GF-D8 (cell line): ENCODE measurements around the gene LURAP1L.

Experiments
- DNase-seq: peaks from one replicate; lab custom pipeline; 2025; lab: John Stamatoyannopoulos, UW

Gene LURAP1L

DNA sequence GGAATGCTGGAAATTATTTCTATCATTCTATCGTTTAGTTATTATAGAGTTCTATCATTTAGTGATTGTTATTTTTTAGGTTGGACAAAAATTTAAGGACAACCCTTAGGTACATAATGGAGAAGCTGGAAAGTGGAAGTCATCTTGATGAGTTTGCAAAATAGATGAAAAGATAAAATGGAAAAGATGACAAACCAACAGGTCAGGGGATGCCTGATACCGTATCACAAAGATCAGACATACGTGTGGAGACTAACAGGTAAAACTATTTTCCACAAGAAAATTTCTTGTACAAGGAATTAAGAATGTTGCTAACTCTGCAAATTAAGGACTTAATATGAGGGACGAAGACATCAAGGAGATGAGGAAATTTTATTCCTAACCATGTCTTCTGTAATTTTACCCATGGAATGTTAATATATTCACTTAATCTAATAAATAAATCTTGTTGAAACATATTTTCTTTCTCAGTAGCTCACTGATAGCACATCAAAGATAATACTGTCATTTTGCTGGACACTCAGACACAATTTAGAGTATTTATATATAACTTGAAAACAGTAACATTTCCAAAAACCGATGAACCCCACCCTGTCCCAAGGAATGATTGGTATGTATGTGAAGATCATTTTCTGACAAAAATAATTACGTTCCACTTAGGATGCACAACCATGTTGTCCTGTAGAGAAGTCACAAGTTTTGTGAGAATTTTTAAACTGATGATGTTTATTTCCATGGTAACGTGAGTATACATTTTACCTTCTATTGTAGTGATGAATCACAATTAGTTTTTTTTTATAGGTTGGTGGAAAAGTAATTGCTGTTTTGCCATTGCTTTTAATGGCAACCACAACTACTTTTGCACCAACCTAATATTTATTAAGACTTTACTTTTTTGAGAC lies 2.6 kb downstream of the LURAP1L start:
- DNase-seq = no peak

DNA sequence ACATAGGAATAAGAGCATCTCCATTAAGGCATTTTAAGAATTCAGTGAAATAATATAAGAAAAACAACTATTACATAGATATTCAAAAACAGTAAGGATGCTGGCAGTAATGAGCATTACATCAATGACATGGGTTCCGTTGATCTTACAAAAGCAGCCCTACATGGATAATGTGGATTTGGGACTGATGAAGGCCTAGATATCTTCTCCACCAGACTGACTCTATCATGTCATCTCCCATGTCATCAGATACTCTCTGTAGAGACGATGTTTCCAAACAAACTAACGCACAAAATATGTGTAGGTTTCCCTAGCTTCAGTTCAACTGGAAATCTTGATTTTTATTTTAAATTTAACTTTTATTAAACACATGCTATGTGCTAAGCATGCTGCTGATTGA lies 3.6 kb downstream of the LURAP1L start:
- DNase-seq = no peak

DNA sequence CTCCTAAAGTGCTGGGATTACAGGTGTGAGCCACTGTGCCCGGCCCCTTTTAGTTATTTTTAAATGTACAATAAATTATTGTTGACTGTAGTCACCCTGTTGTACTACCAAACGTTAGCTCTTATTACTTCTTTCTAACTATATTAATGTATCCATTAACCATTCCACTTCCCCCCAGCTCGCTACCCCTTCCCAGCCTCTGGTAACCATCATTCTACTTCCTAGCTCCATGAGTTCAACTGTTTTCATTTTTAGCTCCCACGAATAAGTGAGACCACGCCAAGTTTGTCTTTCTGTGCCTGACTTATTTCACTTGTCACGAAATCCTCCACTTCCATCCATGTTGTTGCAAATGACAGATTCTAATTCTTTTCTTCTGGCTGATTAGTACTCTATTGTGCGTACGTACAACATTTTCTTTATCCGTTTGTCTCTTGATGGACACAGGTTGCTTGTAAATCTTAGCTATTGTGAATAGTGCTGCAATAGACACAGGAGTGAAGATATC lies 6.5 kb downstream of the LURAP1L start:
- no peak for DNase-seq

DNA sequence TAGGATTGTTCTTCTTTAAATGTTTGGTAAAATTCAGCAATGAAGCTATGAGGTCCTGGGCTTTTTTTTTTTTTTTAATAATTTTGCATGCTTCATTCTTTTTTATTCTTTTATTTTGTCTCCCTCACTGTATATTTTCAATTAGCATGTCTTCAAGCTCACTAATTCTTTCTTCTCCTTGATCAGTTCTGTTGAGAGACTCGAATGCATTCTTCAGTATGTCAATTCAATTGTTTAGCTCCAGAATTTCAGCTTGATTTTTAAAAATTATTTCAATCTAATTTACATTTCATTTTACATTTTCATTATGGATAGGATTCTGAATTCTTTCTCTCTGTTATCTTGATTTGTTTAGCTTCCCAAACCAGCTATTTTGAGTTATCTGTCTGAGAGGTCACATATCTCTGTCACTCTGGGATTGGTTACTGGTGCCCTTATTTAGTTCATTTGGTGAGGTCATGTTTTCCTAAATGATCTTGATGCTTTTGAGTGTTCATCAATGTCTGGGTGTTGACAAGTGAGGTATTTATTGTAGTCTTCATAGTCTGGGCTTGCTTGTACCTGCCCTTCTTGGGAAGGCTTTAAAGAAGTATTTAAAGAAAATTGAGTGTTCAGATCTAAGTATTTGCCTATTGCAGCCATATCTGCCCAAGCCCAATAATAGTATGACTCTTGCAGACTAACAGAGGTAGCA lies 9.1 kb downstream of the LURAP1L start:
- DNase-seq = no peak

DNA sequence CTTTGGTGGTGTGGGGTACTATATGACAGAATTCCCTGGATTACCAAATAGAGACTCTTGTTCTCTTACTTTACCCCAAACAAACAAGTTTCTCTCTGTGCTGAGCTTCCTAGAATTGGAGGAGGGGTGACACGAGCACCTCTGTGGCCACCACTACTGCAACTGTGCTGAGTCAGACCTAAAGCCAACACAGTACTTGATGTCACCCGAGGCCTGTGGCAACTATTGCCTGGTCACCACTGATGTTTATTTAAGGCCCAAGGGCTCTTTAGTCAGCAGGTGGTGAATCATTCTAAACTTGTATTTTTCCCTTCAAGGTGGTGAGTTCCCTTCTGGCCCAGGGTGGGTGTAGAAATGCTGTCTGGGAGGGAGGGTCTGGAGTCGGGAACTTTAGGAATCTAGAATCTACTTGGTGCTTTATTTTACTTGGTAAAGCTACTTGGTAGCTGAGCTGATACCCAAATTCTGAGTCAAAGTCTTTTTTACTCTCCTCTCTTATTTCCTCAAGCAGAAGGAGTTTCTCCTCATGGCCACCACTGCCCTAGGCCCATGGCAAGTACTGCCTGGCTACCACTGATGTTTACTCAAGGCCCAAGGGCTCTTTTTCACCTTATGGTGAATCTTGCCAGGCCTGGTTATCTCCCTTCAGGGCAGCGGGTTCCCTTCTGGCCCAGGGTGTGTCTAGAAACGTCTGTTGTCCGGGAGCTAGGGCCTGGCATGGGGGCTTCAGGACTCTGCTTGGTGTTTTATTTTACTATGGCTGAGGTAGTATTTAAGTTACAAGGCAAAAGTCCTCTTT lies 9.8 kb downstream of the LURAP1L start:
- no peak for DNase-seq

DNA sequence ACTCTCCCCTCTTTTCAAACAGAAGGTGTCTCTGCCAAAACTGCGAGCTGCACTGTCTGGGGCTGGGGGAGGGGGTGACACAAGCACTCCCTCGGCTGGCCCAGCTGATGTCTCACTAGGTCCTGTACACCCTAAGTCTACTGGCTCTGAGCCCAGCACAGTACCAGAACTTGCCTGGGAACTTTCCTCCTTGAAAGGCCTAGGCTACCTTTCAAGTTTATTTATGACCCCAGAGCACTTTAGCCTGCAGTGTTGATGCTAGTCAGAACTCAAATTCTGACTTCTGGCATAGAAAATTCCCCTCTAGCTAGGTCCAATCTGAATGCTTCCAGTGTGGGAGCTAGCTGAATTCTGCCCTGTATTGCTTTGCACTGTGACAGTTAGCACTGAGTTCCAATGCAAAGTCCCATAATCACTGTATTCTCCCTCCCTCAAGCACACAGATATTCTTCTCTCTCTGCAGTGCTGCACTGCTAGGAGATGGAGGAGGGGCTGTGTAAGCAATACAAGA lies 10.5 kb downstream of the LURAP1L start:
- DNase-seq = no peak

DNA sequence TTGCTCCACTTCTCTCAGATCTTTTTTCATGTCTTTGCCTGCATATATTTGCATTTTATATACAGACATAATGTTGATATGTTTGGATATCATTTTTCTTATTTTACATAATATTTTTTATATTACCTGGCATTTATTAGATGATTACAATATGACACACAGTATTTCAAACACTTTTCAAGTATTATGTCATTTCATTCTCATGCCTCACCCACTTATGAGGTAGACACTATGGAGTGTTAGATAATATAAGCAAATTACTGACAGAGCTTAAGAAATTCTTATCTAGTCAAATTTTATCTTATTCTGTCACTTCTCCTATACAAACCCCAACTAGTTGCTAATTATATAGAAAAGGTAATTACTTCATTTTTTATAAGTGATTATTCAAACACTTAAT lies 11.1 kb downstream of the LURAP1L start:
- DNase-seq = no peak

DNA sequence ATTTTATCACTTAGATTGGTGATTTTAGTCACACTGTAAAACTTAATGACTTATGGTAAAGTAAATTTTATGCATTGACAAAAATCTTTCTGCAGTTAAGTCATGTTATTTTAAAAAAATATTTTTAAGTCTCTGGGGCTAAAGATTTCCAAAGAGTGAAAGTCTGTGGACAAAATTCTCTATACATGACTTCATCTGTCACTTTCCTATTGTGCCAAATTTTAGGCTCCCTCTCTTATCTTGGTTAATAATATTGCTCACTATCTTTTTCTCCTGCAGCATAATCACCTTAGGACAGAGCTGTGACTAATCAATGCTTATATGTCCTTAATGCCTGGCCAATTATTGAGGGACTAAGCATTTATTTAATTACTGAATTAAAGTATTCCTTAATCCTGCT lies 15.2 kb downstream of the LURAP1L start:
- DNase-seq = no peak

DNA sequence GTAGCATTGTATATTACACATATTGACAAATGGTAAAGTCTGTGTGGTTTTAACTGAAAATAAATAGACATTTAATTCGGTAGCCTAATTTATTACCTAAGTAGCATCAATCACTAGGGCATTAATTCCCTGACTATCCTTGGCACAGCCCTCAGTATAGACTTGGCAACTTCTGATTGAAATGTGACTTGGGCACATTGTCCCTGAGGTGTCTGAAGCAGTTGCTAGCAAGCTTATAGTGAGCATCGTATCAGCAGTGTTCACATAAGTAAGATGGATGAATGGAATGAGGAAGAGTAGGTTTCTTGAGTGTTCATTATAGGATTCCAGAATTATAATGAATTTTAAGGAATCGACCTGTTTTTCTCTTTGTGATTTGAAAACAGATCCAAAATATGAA lies 16.1 kb downstream of the LURAP1L start:
- no peak for DNase-seq

DNA sequence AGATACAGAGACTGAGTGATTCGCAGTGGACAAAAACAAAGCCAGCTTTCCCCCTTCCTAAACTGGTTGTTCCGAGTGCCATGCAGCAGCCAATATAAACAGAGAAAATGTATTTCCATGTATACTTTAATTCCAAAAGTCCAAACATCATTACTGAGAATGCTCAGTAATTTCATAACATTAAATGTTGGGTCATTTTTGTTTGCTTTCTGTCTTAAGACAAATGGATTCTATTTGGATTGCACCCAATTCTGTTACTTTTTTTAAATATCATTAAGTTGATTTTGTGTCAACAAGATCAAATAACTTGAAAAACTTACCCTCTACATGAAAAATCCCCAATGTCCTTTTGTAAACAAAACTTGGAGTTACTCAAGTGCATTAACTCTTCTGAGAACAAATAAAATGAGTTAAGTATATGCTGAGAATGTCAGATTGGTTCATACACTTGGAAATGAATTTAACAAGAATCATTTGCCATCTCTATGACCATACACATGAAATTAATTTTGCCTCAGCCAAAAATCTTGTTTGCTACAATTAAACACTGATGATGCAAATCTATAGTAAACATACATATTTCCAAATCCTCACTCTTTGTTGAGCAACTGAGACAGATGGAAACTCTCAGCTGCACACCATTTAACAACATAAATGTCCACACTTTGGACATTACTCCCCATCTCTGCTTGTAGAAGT lies 19.4 kb downstream of the LURAP1L start:
- no peak for DNase-seq

DNA sequence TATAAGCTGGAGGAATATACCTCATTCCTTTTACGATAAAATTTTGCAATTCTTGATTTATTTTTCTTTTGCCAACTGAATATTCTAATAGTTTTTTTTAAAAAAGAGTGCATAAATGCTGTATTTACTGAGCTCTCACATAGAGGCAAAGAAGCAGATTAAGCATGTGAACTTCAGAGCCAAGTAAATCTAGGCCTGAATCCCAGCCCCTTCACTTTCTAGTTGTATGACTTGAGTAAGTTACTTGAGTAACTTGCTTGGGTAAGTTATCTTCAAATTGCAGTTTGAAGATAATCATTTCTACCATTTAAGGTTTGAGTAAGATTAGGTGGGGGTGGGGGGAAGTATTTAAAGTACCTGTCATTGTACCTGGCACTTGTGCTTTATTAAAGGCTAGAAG lies 21.8 kb downstream of the LURAP1L start:
- no peak for DNase-seq

DNA sequence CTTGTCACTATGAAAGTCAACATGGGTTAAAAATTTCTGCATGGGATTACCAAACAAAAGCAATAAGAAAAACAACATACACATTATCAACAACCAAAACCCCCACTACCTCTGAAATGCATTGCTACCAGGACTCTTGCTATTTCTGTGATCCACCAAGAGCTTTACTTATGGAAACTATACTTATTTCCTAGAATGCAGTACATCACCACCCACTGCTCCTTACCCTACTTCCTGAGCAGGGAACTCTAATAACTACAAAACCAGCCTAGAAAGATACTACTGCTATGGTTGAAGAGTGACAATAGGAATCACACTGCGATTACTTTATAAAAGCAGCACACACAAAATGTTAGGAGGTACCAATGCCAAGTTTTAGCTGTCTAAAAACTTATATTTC lies 22.2 kb downstream of the LURAP1L start:
- DNase-seq = no peak

DNA sequence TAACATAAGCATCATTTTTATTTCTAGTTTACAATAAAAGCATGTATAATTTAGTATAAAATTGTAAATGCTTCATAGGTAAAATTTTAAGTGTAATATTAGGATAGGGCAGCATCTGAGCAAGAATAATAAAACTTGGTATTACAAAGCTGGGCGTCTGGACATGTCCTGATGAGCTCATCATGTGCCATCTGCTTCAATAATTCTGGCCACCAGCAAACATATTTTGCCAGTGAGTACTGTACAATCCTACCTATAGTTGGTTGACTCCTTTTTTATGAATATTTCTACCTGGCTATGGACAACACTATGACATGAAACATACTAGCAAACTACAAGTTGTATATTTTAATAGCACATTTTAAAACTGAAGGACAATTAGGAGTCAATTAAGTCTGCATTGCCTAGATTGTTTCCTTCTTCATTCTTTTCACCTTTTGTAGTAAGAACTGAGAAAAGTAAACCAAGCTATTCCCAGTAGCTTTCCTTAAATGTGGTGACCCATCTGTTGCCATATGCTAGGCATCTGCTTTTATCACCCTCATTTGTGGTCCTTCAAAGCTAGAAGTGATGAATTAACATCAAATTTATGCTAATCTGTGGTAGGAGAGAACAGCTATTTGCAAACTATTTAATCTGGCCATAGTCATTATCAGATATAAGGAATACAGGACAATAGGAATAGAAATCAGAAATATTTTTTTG lies 23.4 kb downstream of the LURAP1L start:
- DNase-seq = no peak

DNA sequence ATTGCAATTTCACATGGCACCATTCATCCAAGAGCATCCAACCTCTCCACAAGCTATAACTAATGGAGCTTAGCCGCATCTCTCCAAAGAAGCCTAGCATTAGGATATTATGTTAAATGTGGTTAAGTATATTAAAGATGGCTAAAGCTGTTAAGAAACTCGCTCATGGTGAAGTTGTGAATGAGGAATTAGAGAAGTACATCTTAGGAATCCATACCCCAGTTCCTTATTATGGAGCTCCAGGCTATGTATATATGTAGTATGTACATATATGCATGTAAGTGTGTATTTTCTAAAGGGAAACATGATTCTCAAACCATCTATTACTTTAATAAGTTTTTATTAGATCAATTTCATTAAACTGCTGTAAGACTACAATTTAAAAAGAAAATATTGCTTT lies 26.4 kb downstream of the LURAP1L start:
- no peak for DNase-seq

DNA sequence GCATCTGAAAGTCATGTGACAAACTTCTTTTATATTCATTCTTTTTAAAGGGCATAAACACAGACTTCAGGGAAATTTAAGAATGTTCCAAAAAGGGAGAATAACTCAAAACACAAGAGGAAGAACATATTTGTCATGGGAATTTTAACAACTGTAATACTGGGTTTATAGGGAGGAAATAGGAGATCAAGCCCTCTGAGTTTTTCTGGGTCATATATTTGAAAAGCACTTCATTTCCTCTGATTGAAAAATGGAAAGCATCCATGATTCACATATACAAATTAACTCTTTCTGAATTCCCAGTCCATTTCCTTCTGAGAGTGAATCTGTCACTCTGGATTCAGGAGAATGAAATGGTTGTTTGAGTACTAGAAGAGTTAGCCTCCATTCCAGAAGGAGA lies 26.8 kb downstream of the LURAP1L start:
- DNase-seq = no peak

DNA sequence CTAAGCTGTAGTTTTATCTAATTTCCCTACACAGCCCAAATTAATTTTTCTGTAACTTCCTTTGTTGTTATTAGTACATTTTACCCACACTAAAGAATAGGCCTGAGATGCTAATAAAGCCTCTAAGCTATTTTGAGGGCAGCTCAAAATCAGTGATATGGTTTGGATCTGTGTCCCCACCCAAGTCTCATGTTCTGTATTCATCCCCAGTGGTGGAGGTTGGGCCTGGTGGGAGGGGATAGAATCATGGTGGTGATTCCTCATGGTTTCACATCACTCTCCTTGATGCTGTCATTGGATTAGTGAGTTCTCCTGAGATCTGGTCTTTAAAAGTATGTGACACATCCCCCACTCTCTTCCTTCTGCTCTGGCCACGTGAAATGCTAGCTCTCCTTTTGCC lies 27.3 kb downstream of the LURAP1L start:
- DNase-seq = no peak

DNA sequence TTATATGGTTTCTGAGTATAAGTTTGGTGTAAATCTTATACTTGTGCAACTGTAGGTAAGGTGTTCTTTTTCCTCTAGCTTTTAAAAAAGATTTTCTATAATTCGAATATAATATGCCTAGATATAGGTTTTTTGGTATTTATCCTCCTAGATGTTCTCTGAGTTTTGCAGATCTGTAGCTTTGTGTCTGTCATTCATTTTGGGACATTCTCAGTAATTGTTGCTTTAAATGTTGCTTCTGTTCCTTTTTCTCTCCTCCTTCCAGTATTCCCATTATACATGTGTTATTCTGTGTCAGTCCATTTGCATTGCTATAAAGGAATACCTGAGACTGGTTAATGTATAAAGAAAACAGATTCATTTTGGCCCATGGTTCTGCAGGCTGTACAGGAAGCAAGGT lies 33.7 kb downstream of the LURAP1L start:
- DNase-seq = no peak

DNA sequence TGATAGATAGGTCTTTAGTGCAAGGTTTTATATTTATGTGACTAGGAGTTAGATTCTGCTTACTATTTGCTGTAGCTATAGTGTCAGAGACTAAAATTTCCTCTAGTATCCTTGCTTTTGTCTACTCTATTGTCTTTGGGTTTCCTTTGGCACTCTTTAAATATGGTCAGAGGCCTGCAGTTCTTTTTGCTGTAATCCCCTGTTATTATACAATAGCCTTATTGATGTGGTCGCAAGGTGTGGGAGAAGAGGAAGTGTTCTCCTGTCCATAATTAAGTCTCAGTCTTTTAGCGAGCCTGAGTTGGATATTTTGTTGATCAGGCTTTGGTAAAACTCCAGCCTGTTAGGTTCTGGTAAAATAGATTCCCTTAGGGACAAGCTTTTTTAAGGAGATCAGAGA lies 34.9 kb downstream of the LURAP1L start:
- DNase-seq = no peak

DNA sequence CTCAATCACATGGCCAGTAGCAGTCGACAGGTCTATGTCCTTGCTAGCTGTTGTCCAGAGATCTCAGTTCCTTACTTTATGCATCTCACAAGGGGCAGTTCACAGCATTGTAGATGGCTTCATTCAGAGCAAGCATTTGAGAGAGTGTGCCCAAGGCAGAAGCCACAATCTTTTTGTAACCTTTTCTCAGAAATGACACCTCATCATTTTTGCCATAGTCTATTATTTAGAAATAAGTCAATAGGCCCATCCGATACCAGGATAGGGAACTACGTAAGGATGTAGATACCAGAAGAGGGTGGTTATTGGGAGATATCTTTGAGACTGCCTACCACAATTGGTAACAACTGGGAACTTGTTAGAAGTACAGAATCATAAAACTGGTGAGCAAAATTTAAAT lies 37.1 kb downstream of the LURAP1L start:
- DNase-seq = no peak

DNA sequence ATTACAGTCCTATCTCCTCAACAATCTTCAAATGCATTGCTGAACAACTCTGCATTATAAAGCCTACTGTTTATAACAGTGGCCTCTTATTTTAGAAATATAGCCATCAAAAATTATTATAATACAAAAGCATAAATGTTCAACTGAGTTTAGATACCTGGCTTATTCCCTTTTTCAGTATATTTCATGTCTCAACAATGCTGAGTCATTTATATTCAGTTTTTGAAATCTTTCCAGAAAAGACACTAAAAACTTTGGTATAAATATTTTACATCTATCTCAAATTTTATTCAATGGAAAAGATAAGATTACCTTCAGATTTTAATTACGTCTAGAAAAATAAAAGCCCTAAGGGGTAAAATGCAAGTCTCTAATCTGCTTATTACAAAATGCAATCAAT lies 37.9 kb downstream of the LURAP1L start:
- no peak for DNase-seq

DNA sequence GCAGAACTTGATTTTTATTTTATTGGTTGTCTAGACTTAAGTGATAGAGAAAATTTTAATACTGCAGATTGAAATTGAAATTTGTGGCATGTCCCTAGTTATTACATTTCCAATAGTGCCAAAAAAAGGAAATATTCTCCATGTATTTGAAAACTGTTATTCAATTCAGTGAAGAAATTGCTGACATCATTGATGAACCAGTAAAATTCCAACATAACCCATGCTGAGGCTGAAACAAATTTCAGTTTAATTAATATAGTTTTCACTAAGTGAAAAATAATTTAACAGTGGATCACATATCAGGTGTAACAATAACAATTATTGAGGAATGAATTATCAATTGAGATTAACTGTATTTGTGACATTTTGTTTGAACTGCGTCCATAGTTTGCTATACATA lies 38.7 kb downstream of the LURAP1L start:
- DNase-seq = no peak
